HG02642 (cell line): ENCODE data around the gene DRGX.
A peak's percentile ranks its signal among the peaks of the same experiment; 100 is the strongest.

Source experiments
- ATAC-seq: cut with Tn5 transposase; IDR thresholded peaks from one replicate; pipeline ENCODE4 v1.9.1; 2021; ENCODE audit warnings: mild to moderate bottlenecking; ENCODE audit not compliant: unreplicated experiment, poor library complexity

DRGX gene

DNA sequence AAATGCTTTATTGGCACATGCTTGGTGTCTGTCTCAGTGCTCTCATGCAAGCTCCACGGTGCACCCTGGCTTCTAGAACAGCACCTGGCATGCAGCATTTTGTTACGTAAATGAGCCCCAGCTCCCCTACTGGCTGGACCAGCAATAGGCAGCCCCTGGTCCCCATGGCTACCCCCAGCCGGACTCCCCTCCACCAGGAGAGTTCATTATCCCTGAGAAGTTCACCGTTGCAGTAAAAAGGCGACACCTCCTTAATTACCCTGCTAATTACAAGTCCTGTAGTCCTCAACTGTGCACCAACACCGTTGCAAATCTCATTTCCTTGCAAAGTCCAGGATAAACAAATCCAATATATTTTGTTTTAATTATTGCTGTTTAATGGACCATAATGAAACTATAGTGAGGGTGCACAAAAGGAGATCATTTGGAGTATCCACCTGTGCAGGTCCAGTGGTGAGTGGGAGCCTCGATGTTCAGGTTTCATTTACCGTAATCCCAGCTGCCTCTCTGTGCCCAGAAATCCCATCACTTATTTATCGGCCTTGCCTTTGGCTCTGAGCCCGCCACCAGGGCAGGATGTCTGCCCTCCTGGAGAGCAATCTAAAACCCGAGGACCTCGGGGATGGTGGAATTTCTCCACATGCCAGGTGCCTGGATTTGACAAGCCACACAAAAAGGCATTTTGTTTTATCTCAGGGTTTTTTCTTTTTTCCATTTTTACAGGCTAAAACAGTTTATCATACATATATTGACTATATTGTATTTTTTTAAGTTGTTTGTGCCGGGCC is 12.8 kb upstream of the DRGX start:
- no peak for ATAC-seq

DNA sequence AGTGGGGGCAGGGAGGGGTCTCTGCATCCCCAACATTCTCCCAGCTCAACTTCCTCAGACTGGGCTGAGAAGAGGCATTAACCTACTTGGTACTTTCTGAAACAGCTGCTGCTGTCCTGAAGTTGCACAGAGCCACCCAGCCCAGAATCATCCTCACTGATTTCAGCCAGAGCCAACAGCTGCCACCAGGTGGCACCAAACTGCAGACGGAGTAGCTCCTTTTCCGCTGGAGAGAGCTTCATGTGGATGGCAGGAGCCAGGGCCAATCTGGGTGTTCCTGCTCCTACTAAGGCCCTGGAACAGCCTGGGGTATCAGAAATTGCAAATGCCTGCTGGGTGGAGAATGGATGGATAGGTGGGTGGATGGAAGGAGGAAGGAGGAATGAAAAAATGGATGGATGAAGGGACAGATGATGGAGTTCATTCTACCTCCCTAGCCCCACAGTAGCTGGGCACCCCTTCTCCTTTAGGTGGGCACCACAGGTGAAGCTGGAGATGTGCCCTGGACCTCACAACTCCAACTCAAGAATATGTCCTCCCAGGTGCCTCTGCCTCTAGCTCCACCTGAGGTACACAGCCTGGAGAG is 11.8 kb upstream of the DRGX start:
- peak; percentile 76 for ATAC-seq

DNA sequence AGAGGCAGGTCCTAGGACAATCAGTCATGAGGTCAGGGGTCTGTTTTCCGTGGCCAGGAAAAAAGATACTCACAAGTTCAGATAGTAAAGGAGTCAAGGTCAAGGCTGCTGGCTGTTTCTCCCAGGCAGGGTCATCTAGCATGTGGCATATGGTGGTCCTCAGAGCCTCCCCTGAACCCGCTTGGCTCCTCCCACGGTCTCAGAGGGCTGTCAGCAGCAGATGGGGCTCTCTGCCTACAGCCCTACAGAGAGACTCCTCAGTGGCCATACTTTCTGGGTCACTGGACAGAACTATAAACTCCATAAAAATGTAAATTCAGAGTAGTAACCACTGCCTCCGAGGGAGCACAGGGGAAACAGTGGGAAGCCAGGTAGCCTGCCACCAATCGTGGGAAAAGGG is 11.3 kb upstream of the DRGX start:
- ATAC-seq: no peak

DNA sequence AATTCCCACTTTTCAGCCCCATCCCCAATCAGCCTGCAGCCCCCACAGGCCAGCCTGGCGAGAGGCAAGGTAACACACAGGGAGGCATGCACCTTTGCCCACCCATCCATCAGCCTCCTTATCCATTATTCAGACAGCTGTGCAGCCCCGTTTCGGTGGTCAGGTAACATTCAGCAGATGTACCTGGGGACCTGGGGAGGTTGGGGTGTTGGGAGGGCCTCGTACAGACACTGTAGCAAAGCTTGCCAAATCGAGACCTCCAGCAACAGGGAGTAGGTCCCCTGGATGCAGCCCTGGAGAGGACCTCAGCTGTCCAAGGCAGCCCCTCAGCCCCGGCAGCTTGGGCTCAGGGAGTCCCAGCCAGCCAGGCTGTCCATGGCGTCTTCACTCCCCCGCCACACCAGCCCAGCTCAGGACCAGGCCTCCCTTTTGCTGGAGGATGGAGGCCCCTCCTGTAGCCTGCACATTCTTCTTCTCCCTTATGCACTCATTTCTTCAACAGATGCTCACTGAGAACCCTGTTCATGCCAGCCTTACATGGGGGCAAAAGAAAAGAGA is 8.5 kb upstream of the DRGX start:
- no peak for ATAC-seq

DNA sequence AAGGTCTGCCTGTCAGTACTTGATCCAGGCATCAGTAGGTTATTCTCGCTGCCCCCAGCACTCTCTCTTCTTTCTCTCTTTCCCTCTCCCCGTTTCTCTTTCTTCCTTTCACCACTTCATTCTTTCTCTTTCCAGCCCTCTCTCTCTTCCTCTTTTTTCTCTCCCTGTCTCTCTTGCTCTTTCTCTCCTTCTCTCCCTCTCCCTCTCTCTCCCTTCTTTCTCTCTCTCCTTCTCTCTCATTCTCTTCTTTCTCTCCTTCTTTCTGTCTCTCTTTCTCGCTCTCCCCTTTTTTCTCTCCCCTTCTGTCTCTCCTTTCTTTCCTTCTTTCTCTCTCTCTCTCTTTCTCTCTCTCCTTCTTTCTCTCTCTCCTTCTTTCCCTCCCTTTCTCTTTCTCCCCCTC is 7.5 kb upstream of the DRGX start:
- ATAC-seq: no peak

DNA sequence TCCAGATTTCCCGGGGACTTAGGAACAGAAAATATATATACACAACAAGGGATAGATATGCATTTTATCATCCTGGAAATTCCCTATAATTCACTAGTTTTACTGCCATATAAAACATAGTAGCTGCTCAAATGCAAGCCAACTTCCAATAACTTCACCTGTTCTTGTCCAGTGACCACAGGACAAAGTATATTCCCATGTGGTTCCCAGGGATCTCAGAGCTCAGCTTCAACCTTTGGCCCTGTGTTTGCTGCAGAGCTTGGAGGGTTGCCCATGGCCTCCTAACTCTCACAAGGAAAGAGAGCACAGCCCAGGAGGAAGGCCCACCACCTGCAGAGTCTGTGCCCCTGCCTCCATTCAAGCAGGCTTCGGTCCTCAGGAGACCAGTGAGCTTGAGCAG is 4.5 kb upstream of the DRGX start:
- no peak for ATAC-seq

DNA sequence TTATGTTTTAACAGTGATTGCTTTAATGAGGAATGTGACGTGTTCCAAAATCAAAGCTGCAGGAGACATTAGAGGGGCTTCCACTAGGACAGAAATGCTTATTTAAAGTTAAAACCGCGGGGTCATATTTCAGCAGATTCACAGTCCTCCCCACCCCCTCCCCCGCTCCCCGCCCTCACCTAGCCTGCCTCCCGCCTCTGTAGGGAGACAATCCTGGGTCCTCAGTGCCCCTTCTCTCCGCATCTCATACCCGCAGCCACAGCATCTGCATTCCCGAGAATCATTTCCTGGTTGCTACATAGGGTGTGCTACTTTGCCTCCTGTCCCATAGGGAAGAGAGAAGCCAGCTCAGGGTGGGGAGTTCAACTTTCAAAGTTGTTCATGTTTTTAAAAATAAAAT is 3.1 kb upstream of the DRGX start:
- no peak for ATAC-seq

DNA sequence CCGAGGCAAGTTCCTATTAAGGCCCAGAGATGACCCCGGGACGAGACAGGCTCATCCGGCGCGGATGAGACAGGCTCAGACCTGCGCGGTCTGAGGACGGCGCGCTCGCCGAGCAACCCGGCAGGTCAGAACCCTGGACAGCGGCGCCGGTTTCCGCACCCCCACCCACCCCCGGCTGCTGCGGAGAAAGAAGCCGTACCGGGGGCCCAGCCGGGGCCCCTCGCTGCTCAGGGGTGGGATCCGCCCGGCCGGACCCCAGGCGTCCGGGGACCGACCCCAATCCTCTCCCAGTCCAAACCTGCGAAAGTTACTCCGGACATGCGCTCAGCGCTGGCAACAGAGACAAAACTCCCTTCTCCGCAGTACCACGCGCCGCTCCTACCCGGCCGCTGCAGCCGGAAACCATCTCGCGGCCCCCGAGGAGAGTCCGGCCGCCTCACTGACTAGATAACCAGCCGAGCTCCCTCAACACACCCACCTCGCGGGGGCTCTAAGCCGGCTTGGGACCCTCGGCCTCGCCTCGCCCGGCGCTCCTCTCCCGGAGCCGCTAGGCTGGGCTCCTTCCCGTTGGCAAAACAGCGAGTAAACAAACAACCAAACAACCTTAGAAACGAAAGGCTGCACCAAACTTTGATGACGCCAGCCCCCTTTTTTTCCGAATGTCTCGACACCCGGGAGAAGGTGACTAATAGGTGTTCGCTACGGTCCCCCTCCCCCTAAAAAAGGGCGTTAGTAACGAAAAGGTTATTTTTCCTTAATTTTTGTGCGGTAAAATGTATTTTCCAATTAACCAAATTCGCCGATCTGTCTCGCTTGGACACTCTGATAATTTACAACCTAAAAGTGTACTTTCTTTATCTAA is 2.3 kb upstream of the DRGX start:
- ATAC-seq: peak; percentile 75

DNA sequence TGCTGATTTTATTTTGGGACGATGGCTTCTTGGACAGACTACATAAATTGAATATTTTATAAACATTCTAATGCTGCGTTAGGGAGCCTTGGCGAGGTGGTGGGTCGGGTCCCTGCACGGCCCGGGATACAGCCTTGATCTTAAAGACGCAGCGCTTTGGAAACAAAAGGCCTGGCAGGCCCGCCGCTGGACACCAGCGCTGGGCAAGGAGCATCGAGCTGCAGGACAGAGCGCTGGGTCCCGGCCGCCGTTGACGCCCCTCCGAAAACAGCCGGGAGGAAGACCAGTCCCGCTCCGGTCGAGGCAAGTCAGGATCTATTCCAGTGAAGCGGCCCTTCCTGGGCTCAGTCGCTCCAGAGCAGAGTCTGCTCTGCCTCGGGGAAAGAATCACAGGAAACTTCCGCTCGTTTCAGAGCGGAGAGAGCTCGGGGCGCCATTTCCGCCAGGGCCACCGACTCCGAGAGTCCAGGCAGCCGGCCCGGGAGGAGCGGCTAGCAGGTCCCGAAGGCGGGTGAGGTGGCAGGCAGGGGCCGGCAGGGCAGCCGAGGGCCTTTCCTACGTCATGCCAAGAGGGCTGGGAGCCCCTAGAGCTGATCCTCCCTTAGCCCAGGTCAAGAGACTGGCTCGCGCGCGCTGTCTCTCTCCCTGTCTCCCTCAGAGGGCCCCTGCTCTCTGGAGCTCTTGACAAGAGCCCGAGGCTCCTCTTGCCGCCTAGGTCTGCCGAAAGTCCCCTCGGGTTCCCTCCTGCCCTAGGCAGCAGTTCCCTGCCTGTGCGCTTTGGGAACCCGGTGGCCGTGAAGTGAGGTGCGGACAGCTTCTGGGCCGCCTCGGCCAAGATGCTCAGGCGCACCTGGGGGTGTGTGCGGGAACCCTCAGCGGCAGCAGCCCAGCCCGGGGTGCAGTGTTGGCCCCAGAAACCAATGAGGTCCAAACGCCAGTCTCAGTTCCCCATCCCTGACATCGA is 1.4 kb upstream of the DRGX start:
- ATAC-seq: peak; percentile 25

DNA sequence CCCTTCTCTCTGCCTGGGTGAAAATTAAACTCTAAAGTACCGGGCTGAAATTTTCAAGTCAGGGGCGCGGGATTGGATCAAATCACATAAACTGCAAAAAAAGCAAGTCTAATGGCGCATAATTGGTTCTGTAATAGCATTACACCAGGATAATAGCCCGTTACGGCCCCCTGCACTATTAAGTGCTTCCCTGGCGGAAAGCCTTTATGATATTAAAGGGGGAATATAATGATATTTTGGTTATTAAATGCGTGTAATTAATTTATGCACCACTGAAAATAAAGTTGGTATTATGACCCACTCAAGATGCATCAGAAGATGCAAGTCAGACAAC is 744 bp upstream of the DRGX start:
- ATAC-seq: no peak

DNA sequence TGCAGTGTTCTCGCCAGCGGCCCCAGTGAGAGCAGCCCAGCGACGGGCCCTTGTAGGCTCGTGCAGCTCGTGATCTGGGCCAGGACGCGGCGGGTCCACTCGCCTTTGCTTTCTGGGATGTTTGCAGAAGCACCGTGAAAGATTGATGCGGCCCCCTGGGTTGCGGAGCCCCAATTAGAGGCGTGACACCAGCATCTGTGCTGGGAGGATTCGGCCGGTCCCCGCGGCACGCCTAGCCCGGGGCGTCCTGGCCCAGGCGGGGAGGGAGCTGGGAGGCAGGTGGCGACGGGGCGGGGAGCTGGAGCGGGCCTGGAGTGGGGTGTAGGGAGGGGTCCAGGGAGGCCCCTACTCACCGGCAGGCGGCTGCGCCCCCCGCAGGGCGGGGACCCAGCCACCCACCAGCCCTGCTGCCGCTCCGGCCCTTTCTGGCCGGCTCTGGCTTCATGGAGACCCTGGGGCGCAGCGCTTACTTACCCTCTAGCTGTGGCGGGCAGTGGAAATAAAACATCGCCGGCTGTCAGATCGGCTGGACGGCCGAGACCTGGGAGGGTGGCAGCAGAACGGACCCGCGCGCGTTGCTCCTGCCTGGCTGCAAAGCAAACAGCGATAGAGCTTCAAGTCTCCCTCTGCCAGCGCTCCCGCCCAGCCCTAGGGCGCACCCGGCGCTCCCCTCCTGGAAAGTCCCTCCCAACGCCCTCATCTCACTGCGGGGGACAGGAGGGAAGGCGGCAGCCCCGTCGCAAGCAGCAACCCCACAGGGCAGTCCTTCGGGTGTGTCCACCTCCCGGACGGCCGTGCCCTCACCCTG is 752 bp downstream of the DRGX start:
- no peak for ATAC-seq

DNA sequence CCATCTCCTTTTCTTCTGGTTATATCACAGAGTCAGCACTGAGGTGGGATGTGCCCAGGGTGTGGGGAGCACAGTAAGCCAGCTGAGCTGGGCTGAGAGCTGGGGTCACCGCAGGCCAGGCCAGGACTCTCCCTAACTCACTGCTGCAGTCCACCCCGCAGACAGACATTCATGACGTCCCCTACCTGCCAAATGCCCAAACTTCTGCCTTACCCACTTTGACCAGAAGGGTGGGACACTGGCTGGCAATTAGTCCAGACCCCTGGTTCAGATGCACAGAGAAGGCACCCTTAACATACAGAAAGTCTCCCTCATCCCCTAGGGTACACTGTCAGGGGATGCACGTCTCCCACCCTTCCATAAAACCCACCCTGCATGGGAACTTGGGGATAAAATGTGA is 2.1 kb downstream of the DRGX start:
- ATAC-seq: no peak

DNA sequence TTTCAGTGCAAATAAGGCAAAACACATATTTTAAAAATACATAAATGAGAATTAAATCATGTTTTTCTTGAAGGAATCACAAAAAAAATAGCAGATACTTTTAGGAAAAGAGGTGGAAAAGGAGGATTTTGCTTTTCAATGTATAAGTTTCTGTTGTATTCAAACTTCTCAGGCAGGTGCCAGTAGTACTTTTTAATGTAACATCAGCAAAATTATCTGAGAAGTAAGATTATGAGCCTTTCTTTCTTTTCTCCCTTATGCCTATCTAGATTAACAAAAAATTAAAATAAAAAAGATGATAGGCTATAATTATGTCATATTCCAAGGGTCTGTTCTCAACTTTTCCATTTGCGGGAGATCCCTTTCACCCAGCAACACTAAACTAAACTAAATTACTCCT is 2.6 kb downstream of the DRGX start:
- ATAC-seq: no peak

DNA sequence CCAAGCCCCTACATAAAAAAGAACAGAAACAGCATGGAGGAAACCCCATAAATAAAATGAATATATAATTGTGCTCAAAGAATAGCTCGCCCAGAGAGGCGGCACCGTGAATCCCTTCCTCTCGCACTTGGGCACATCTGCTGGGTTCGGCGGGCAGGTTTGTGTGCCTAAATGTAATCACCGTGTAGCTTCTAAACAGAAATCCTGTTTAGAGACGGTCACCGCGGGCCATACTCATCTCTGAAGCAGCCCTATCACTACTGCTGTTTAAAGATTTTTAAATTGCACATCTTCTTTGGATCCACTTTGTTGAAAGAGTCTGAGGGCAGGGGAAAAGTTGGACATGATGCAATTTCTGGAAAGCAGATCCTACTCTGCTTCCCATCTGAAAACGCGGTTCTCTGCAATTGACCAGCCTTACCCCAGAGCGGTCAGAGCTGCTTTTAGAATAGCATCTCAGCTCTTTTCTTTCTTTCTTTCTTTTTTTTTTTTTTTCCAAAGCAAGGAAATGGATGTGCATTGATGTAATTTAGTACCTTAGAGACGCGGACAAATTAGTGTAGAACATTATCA is 6.4 kb downstream of the DRGX start:
- no peak for ATAC-seq

DNA sequence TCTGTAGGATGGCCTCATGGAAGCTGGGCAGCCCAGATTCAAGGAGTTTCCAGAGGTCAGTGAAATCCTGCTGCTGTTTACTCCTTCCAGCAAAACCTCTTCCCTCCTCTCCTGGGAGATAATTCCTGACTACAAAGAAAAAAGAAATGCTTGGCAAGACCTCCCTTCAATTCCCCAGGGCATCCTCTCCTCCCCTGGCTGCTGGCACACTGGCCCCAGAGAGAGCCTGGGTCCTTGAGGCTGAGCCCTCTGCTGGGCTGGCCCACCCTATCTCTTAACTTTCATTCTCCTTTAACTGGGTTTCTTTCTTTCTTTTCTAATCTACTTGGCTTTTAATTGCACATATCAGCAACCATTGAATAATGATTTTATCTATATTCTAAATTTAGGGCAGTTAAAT is 7.7 kb downstream of the DRGX start:
- ATAC-seq: no peak

DNA sequence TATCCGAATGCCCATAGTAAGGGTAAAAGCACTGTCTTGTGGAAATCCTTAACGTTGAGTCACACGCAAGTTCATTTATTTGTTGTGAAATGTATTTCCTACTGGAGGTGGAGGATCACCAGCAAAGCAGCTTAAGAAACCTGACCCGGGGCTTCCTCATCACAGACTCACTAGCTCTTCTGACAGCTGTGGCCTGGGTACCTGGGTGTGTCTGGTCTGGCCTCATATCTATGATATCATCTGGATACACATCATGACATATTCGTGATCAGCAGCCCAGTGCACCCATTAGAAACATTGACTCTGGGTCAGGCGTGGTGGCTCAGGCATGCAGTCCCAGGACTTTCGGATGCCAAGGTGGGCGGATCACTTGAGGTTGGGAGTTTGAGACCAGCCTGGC is 8.8 kb downstream of the DRGX start:
- ATAC-seq: no peak

DNA sequence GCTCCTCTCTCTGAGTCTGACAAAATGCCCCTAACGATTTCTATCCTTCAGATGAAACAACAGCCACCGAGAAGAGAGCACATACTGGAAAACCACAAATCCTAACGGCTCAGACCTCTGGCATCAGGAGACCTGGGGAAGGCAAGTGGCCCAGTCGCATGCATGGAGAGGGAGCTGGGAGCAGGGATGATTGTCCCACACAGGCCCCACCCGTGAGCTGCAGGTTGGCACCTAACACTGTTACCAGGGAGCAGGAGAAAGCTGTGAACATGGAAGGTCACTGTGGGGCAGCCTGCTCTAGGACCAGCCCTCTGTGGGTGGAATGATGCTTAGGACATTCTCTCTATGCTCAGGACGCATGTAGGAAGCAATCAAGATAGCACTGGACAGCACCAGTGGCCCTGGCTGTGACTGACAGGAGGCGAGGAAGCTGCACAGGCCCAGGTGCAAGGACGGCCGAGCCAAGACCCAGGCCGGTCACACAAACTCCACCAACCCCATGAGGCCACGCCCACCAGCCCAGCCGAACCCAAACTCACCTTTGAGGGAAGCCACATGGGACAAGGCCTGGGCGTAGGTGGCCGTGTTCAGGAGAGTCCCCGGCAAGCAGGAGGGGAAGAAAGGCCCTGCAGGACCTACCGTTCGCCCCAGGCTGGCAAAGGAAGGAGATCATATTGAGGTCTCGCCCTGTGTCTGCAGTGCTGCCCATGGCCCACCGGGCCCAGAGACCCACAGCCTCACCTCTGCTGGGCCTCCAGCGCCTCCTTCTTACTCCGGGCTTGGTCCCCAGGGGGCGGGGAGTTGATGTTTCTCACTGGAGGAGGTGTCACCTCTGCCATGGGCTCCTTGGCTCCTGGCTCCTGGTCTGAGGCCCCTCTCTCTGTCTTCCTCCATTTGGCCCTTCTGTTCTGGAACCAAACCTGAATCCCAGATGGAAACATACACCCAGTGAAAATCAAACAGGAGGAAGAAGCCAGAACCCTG is 9.7 kb downstream of the DRGX start:
- no peak for ATAC-seq
